Neural cell (in vitro differentiated cells): ENCODE measurements around the gene ALK. TPM values are rescaled to one million over a fixed set of nuclear protein-coding genes. Genes with fewer than 3 reads are reported as not detected.

ENCODE experiments used
- H2AFZ ChIP-seq: fragments of 200-600, 300-800 bp; sonication (generic), shearing (Covaris generic); 2 replicates; pipeline ENCODE4 v1.6.0; 2014; ENCODE audit warnings: low read depth, mild to moderate bottlenecking, antibody characterized with exemption, low read length, moderate library complexity
- H3F3A ChIP-seq: fragments of 200-600 bp; shearing (Covaris generic); 2 replicates; pipeline ENCODE4 v1.6.1; 2016; ENCODE audit warnings: mild to moderate bottlenecking, moderate library complexity, mixed read lengths, antibody characterized with exemption, low read length; ENCODE audit not compliant: insufficient read depth, poor library complexity, severe bottlenecking
- H3K27ac ChIP-seq: fragments of 200-600, 300-800 bp; sonication (generic), shearing (Covaris generic); 2 replicates; pipeline ENCODE4 v1.5.1; 2014; ENCODE audit warnings: mild to moderate bottlenecking, low read length, moderate library complexity
- H3K27me3 ChIP-seq: fragments of 300-800, 200-600 bp; sonication (generic), shearing (Covaris generic); 2 replicates; pipeline ENCODE4 v1.6.0; 2014; ENCODE audit warnings: mild to moderate bottlenecking, low read depth, low read length, moderate library complexity; ENCODE audit not compliant: insufficient read depth
- H3K36me3 ChIP-seq: fragments of 300-800, 200-600 bp; sonication (generic), shearing (Covaris generic); 2 replicates; pipeline ENCODE4 v1.5.1; 2014; ENCODE audit warnings: mild to moderate bottlenecking, antibody characterized with exemption, low read length, moderate library complexity; ENCODE audit not compliant: insufficient read depth
- H3K4me2 ChIP-seq: fragments of 300-800, 200-600 bp; sonication (generic), shearing (Covaris generic); 2 replicates; pipeline ENCODE4 v1.6.0; 2014; ENCODE audit warnings: mild to moderate bottlenecking, low read length
- H3K4me3 ChIP-seq: fragments of 300-800, 200-600 bp; sonication (generic), shearing (Covaris generic); 2 replicates; pipeline ENCODE4 v1.5.1; 2014; ENCODE audit warnings: mild to moderate bottlenecking, low read length, moderate library complexity
- H3K79me2 ChIP-seq: fragments of 200-600 bp; shearing (Covaris generic); replicated peaks from 2 replicates; pipeline ENCODE4 v1.6.0; 2014; ENCODE audit warnings: mild to moderate bottlenecking, low read length, moderate library complexity; ENCODE audit not compliant: insufficient read depth
- H3K9ac ChIP-seq: fragments of 300-800, 200-600 bp; sonication (generic), shearing (Covaris generic); 2 replicates; pipeline ENCODE4 v1.6.1; 2016; ENCODE audit warnings: mild to moderate bottlenecking, low read length, mixed read lengths
- H3K9me2 ChIP-seq: fragments of 200-600 bp; shearing (Covaris generic); 2 replicates; pipeline ENCODE4 v1.6.1; 2016; ENCODE audit warnings: mild to moderate bottlenecking, low read length, mixed read lengths; ENCODE audit not compliant: insufficient read depth
- H3K9me3 ChIP-seq: fragments of 200-600, 300-800 bp; sonication (generic), shearing (Covaris generic); 2 replicates; pipeline ENCODE4 v1.6.1; 2016; ENCODE audit warnings: mild to moderate bottlenecking, mixed run types, low read length, moderate library complexity, mixed read lengths
- H4K20me1 ChIP-seq: fragments of 200-600 bp; shearing (Covaris generic); 2 replicates; pipeline ENCODE4 v1.6.1; 2016; ENCODE audit warnings: mild to moderate bottlenecking, mixed run types; ENCODE audit not compliant: insufficient read depth
- EP300 ChIP-seq: fragments of 450-650 bp; conservative IDR thresholded peaks from 2 replicates; pipeline ENCODE4 v1.6.1; 2014; ENCODE audit warnings: antibody characterized with exemption, mild to moderate bottlenecking, moderate library complexity; ENCODE audit not compliant: poor library complexity, severe bottlenecking
- MXI1 ChIP-seq: fragments of 450-650 bp; conservative IDR thresholded peaks from 2 replicates; pipeline ENCODE4 v1.6.1; 2014; ENCODE audit warnings: antibody characterized with exemption, mild to moderate bottlenecking; ENCODE audit not compliant: poor library complexity, severe bottlenecking
- POLR2AphosphoS5 ChIP-seq: IDR thresholded peaks from 2 replicates; pipeline ENCODE4 v1.6.1; 2012
- RAD21 ChIP-seq: fragments of 450-650 bp; conservative IDR thresholded peaks from 2 replicates; pipeline ENCODE4 v1.6.1; 2014; ENCODE audit warnings: antibody characterized with exemption, mild to moderate bottlenecking, moderate library complexity
- SMC3 ChIP-seq: fragments of 450-650 bp; conservative IDR thresholded peaks from 2 replicates; pipeline ENCODE4 v1.6.1; 2014; ENCODE audit warnings: antibody characterized with exemption, mild to moderate bottlenecking, moderate library complexity; ENCODE audit not compliant: poor library complexity
- TAF1 ChIP-seq: IDR thresholded peaks from 2 replicates; pipeline ENCODE4 v1.6.1; 2012; ENCODE audit warnings: low read depth
- polyA plus RNA-seq: library from polyadenylated mRNA; depleted of rRNA; stranded (reverse); fragments of >200 nt; gene quantifications from 2 replicates; pipeline ENCODE4 v1.2.3, GENCODE V29; 2014
- TF ChIP-seq, protein P1 (sequence below): IDR thresholded peaks from 2 replicates; pipeline ENCODE4 v1.6.1; 2012; ENCODE audit warnings: borderline replicate concordance
- TF ChIP-seq, protein P2 (sequence below): fragments of 450-650 bp; IDR thresholded peaks from 2 replicates; pipeline ENCODE4 v1.5.1; 2014; ENCODE audit warnings: antibody characterized with exemption, mild to moderate bottlenecking, moderate library complexity; ENCODE audit not compliant: poor library complexity, severe bottlenecking

Gene ALK
- polyA plus RNA-seq, 1 donor from 2014 or later = 7.1 TPM

DNA sequence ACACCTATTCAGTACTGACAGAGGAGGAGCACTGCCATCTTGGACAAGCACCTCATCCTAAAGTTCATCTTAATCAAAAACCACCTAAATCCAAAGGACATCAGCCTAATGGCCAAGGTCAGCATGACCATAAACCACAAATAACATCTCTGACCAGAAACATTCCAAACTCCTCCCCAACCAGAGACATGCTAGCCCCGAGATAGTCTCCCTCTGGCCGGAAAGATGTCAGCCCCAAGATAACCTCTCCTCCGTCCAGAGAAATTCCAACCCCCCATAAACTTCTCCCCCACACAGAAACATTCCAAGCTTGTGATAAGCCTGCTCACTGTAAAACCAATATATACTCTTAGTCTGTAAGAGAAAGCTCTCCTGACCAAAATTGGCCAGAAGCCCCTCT, 545.5 kb downstream of the ALK start:
- H4K20me1 ChIP-seq = no peaks in the 10 kb centered on the region
- no peaks in the 10 kb centered on the region for H3K36me3 ChIP-seq
- H3K9ac ChIP-seq = no peak overlapping the region
- no peaks in the 10 kb centered on the region for H3K27me3 ChIP-seq
- no peaks in the 10 kb centered on the region for H3K79me2 ChIP-seq
- TF ChIP-seq SMC3 (no peak), RAD21 (no peak), TAF1 (no peak), EP300 (no peak), POLR2AphosphoS5 (no peak), MXI1 (no peak)
- TF ChIP-seq, protein P1, sequence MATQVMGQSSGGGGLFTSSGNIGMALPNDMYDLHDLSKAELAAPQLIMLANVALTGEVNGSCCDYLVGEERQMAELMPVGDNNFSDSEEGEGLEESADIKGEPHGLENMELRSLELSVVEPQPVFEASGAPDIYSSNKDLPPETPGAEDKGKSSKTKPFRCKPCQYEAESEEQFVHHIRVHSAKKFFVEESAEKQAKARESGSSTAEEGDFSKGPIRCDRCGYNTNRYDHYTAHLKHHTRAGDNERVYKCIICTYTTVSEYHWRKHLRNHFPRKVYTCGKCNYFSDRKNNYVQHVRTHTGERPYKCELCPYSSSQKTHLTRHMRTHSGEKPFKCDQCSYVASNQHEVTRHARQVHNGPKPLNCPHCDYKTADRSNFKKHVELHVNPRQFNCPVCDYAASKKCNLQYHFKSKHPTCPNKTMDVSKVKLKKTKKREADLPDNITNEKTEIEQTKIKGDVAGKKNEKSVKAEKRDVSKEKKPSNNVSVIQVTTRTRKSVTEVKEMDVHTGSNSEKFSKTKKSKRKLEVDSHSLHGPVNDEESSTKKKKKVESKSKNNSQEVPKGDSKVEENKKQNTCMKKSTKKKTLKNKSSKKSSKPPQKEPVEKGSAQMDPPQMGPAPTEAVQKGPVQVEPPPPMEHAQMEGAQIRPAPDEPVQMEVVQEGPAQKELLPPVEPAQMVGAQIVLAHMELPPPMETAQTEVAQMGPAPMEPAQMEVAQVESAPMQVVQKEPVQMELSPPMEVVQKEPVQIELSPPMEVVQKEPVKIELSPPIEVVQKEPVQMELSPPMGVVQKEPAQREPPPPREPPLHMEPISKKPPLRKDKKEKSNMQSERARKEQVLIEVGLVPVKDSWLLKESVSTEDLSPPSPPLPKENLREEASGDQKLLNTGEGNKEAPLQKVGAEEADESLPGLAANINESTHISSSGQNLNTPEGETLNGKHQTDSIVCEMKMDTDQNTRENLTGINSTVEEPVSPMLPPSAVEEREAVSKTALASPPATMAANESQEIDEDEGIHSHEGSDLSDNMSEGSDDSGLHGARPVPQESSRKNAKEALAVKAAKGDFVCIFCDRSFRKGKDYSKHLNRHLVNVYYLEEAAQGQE = no peak
- TF ChIP-seq, protein P2, sequence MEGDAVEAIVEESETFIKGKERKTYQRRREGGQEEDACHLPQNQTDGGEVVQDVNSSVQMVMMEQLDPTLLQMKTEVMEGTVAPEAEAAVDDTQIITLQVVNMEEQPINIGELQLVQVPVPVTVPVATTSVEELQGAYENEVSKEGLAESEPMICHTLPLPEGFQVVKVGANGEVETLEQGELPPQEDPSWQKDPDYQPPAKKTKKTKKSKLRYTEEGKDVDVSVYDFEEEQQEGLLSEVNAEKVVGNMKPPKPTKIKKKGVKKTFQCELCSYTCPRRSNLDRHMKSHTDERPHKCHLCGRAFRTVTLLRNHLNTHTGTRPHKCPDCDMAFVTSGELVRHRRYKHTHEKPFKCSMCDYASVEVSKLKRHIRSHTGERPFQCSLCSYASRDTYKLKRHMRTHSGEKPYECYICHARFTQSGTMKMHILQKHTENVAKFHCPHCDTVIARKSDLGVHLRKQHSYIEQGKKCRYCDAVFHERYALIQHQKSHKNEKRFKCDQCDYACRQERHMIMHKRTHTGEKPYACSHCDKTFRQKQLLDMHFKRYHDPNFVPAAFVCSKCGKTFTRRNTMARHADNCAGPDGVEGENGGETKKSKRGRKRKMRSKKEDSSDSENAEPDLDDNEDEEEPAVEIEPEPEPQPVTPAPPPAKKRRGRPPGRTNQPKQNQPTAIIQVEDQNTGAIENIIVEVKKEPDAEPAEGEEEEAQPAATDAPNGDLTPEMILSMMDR = no peak
- no peak overlapping the region for H3K27ac ChIP-seq
- H2AFZ ChIP-seq = no peak overlapping the region
- no peaks in the 10 kb centered on the region for H3K9me3 ChIP-seq
- no peaks in the 10 kb centered on the region for H3K9me2 ChIP-seq
- no peak overlapping the region for H3K4me3 ChIP-seq
- H3F3A ChIP-seq = no peaks in the 10 kb centered on the region
- no peak overlapping the region for H3K4me2 ChIP-seq

DNA sequence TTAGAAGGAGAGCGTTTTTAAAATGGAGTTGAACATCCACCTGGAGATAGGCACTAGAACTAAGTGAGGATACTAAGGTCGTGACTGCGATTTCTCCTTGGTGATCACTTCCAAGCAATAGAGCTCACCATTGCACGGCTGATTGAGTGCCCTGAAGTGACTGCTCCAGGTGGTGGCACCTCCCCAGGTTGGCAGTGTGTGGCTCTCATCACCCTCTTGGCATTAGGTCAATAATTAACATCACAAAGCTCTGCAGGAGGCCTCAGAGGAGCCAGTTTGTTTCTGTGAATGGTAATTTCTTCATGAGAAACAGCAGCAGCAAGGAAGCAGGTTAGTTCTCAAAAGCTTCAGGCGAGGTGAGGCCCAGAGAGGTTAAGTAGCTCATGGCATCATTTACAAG, 546.6 kb downstream of the ALK start:
- no peaks in the 10 kb centered on the region for H3F3A ChIP-seq
- no peak overlapping the region for H3K4me2 ChIP-seq
- no peaks in the 10 kb centered on the region for H4K20me1 ChIP-seq
- no peaks in the 10 kb centered on the region for H3K9me3 ChIP-seq
- H3K36me3 ChIP-seq = no peaks in the 10 kb centered on the region
- H3K9ac ChIP-seq = no peak overlapping the region
- no peak for TF ChIP-seq RAD21
- TF ChIP-seq SMC3 = no peak
- TF ChIP-seq, protein P1 = no peak
- TF ChIP-seq EP300 = no peak
- TF ChIP-seq, protein P2 = no peak
- H3K79me2 ChIP-seq = no peaks in the 10 kb centered on the region
- H3K9me2 ChIP-seq = no peaks in the 10 kb centered on the region
- no peak overlapping the region for H3K27ac ChIP-seq
- H3K4me3 ChIP-seq = no peak overlapping the region
- H3K27me3 ChIP-seq = no peaks in the 10 kb centered on the region
- H2AFZ ChIP-seq = no peak overlapping the region
